Stomach (tissue), 9 donors: ENCODE data around the gene GLRX. TPM values are rescaled to one million over a fixed set of nuclear protein-coding genes. Genes with fewer than 3 reads are reported as not detected.

Experiments
- DNase-seq, 2 donors: peaks; one replicate each; pipeline versions ENCODE4 v3.0.0 to v3.0.0-alpha.2; 2013 to 2019
- H3K27ac ChIP-seq, 5 donors: fragments of 200-600 bp in 4 of 5; sonication (generic) in 4 of 5; one replicate each; pipeline ENCODE4 v1.5.1; 2013 to 2019; ENCODE audit warnings: mild to moderate bottlenecking in 1 of 5, moderate library complexity in 1 of 5
- H3K27me3 ChIP-seq, 3 donors: fragments of 200-600 bp; sonication (generic); one replicate each; pipeline ENCODE4 v1.5.1; 2017 to 2019; ENCODE audit warnings: mixed run types in 1 of 3
- H3K36me3 ChIP-seq, 4 donors: fragments of 200-600 bp; sonication (generic); 1 replicate in 3 of 4; 2 replicates in 1 of 4; pipeline ENCODE4 v1.5.1; 2016 to 2019
- H3K4me1 ChIP-seq, 4 donors: fragments of 200-600 bp; sonication (generic); one replicate each; pipeline ENCODE4 v1.5.1; 2016 to 2019
- H3K4me3 ChIP-seq, 4 donors: fragments of 200-600 bp; sonication (generic) in 3 of 4; one replicate each; pipeline ENCODE4 v1.5.1; 2016 to 2019; ENCODE audit warnings: mild to moderate bottlenecking in 1 of 4
- H3K9me3 ChIP-seq, 4 donors: fragments of 200-600 bp; sonication (generic); one replicate each; pipeline ENCODE4 v1.5.1; 2016 to 2019
- CTCF ChIP-seq, 7 experiments: fragments of 450-650 bp in 4 of 7; fragments of 200-600 bp in 3 of 7; sonication (generic) in 3 of 7; IDR thresholded peaks; one replicate each; pipeline ENCODE4 v1.5.1; 2016 to 2019; ENCODE audit warnings: antibody characterized with exemption in 7 of 7, control low read depth in 2 of 7, mild to moderate bottlenecking in 1 of 7
- EP300 ChIP-seq: sonication (generic); formaldehyde crosslinking; IDR thresholded peaks from one replicate; pipeline ENCODE4 v1.6.1; 2017; ENCODE audit warnings: antibody characterized with exemption
- POLR2A ChIP-seq, 4 donors: fragments of 450-650 bp; IDR thresholded peaks; one replicate each; pipeline ENCODE4 v1.6.1; 2016; ENCODE audit warnings: antibody characterized with exemption in 4 of 4, control low read depth in 2 of 4, mild to moderate bottlenecking in 1 of 4, moderate library complexity in 1 of 4
- POLR2AphosphoS5 ChIP-seq, 3 donors: sonication (generic); formaldehyde crosslinking; IDR thresholded peaks; one replicate each; pipeline ENCODE4 v1.6.1; 2016; ENCODE audit warnings: antibody characterized with exemption in 3 of 3
- WGBS, 5 donors: extraction: QIAGEN DNeasy Blood & Tissue Kit in 3 of 5; methylation state at CpG; one replicate each; pipeline versions ENCODE4 v1.1.5 to v1.1.7; 2013 to 2018; 5-methylcytosine and 5-hydroxymethylcytosine counted together
- intact Hi-C: fragments of 100-400 bp; cut with DNase I; formaldehyde crosslinking; loops from one replicate; pipeline ENCODE4 v1.15.1; 2023; ENCODE audit warnings: low total_unique reads
- polyA plus RNA-seq, 3 donors: library from polyadenylated mRNA; stranded (reverse); fragments of 200-250 nt; gene quantifications; one replicate each; pipeline ENCODE4 v1.2.3, GENCODE V29; 2013
- total RNA-seq, 5 donors: library from RNA; depleted of rRNA; stranded (reverse); fragments of >200 nt; gene quantifications; one replicate each; pipeline versions ENCODE4 v1.1.0 to v1.2.3, GENCODE V29; 2014 to 2016
- donor health status: healthy with polysubstance abuse.
- donor health status: Bipolar disorder and iron deficiency.
- donor health status: healthy.

The GLRX gene
- total and polyA plus RNA-seq, 8 donors, result 11.3 to 211 (median 29.7) TPM

- TF ChIP-seq POLR2A (IDR thresholded peaks at IDR 0.05) (no peak), CTCF (IDR thresholded peaks at IDR 0.05) (no peak), EP300 (no peak), POLR2AphosphoS5 (IDR thresholded peaks at IDR 0.05) (no peak)
- WGBS, 5 donors, result 93 to 99% (median 97%) methylated on average over 9 of the region's 9 CpGs
Measured at GRCh38 chr5:95768731-95769130, 53.8 kb downstream of the GLRX start.

GRCh38 chr5:95763941-95764340 is 58.6 kb downstream of the GLRX start:
- TF ChIP-seq CTCF (IDR thresholded peaks at IDR 0.05) (no peak), POLR2AphosphoS5 (IDR thresholded peaks at IDR 0.05) (no peak), POLR2A (IDR thresholded peaks at IDR 0.05) (no peak), EP300 (no peak)
- Histone ChIP-seq H3K4me1 (peaks cover 16 to 33% (median 27%) of the 10 kb centered on the region in 4 donors), H3K9me3 (no peaks in the 10 kb centered on the region), H3K36me3 (peaks cover 1 to 38% (median 24%) of the 10 kb centered on the region in 4 donors), H3K4me3 (no peak overlapping the region), H3K27me3 (no peaks in the 10 kb centered on the region), H3K27ac (no peak overlapping the region)
- DNase-seq, result no peak
- intact Hi-C loops, result no loop called here
- 86 to 94% (median 88%) methylated on average over 6 of the region's 6 CpGs for WGBS, 5 donors

More at GRCh38 chr5:95768731-95769130, 53.8 kb downstream of the GLRX start:
- peaks cover 0 to 21% (median 7%) of the 10 kb centered on the region in 4 donors for H3K4me1 ChIP-seq
- H3K36me3 ChIP-seq, result peaks cover 7 to 46% (median 34%) of the 10 kb centered on the region in 4 donors
- DNase-seq, result no peak
- intact Hi-C loops, result no loop called here
- no peak overlapping the region for H3K4me3 ChIP-seq
- H3K27me3 ChIP-seq, result no peaks in the 10 kb centered on the region
- H3K9me3 ChIP-seq, result no peaks in the 10 kb centered on the region
- no peak overlapping the region for H3K27ac ChIP-seq

Other genes with a start within 250 kb of the GLRX start
- gene GPR150, start 202.6 kb downstream of the GLRX start, total RNA-seq, result under 1 TPM in 2 of 5 donors, not detected in 3; 0.18 to 0.89 TPM
- 1 to 10 TPM in 1 of 3 donors, under 1 TPM in 2; 0.44 to 1.0 (median 0.76) TPM for gene GPR150, start 202.6 kb downstream of the GLRX start, polyA plus RNA-seq
- gene RFESD, start 175.9 kb downstream of the GLRX start, total RNA-seq, result 1 to 10 TPM in 1 of 5 donors, not detected in 4; 2.0 TPM
- 1 to 10 TPM; 1.7 to 3.2 (median 2.0) TPM for gene RFESD, start 175.9 kb downstream of the GLRX start, polyA plus RNA-seq
- under 1 TPM in 1 of 5 donors, not detected in 4; 0.55 TPM for gene SPATA9, start 139.7 kb downstream of the GLRX start, total RNA-seq
- gene SPATA9, start 139.7 kb downstream of the GLRX start, polyA plus RNA-seq, result under 1 TPM in 1 of 3 donors, not detected in 2; 0.35 TPM
- gene RHOBTB3, start 91.4 kb downstream of the GLRX start, total RNA-seq, result 100 to 1,000 TPM in 4 of 5 donors, 10 to 100 TPM in 1; 66.7 to 730 (median 151) TPM
- gene RHOBTB3, start 91.4 kb downstream of the GLRX start, polyA plus RNA-seq, result 10 to 100 TPM; 13.7 to 28.4 (median 26.5) TPM
- 100 to 1,000 TPM in 4 of 5 donors, 10 to 100 TPM in 1; 26.8 to 279 (median 178) TPM for gene ELL2, start 139.1 kb upstream of the GLRX start, total RNA-seq
- gene ELL2, start 139.1 kb upstream of the GLRX start, polyA plus RNA-seq, result 10 to 100 TPM; 24.7 to 46.7 (median 45.3) TPM